B cell (primary cell): ENCODE results near the gene ABCB10. TPM values are rescaled to one million over a fixed set of nuclear protein-coding genes. Genes with fewer than 3 reads are reported as not detected.

Experiments
- ATAC-seq: fragments of 200-7000 bp; cut with Tn5 transposase; one replicate; pipeline ENCODE4 v1.10.0; 2021; ENCODE audit warnings: low read depth, mild to moderate bottlenecking, moderate number of reproducible peaks, moderate library complexity
- CTCF ChIA-PET: fragments of 350-600 bp; sonication (Branson Sonifier 250); formaldehyde crosslinking; loops from one replicate; lab custom pipeline; 2021; ENCODE audit warnings: antibody characterized with exemption, inconsistent platforms; lab: Charles Lee
- POLR2A ChIA-PET: fragments of 350-600 bp; sonication (Branson Sonifier 250); formaldehyde crosslinking; loops from one replicate; lab custom pipeline; 2021; ENCODE audit warnings: antibody characterized with exemption; lab: Charles Lee
- DNase-seq: peaks from one replicate; pipeline ENCODE4 v3.0.0; 2013
- H2AFZ ChIP-seq: 2 replicates; pipeline ENCODE4 v1.6.1; 2012; ENCODE audit warnings: mild to moderate bottlenecking, low read depth, low read length; ENCODE audit not compliant: insufficient read depth, poor library complexity, severe bottlenecking
- H3K27ac ChIP-seq, 2 donors: 1 replicate in 1 of 2; 2 replicates in 1 of 2; pipeline ENCODE4 v1.5.1; 2012 to 2013; ENCODE audit warnings: low read length in 2 of 2, mild to moderate bottlenecking in 2 of 2, moderate library complexity in 1 of 2
- H3K27me3 ChIP-seq, 4 experiments: fragments of 200-600 bp in 1 of 4; sonication (generic) in 1 of 4; replicated peaks in 1 of 4; 1 replicate in 2 of 4; 2 replicates in 2 of 4; pipeline versions ENCODE4 v1.6.1 to v1.7.0; 2013 to 2016; ENCODE audit warnings: low read length in 3 of 4, mild to moderate bottlenecking in 2 of 4, mixed read lengths in 1 of 4, moderate library complexity in 1 of 4; ENCODE audit not compliant: insufficient read depth in 4 of 4, control insufficient read depth in 3 of 4; ENCODE audit errors: control extremely low read depth in 1 of 4
- H3K36me3 ChIP-seq, 2 experiments: replicated peaks in 1 of 2; 1 replicate in 1 of 2; 2 replicates in 1 of 2; pipeline versions ENCODE4 v1.6.1 to v1.7.1; 2013; ENCODE audit warnings: low read length in 1 of 2; ENCODE audit not compliant: insufficient read depth in 2 of 2, control insufficient read depth in 1 of 2; ENCODE audit errors: control extremely low read depth in 1 of 2, extremely low read depth in 1 of 2
- H3K4me1 ChIP-seq, 2 donors: fragments of 200-600 bp in 1 of 2; sonication (generic) in 1 of 2; 1 replicate in 1 of 2; 2 replicates in 1 of 2; pipeline versions ENCODE4 v1.5.1 to v1.6.1; 2013 to 2017; ENCODE audit warnings: low read length in 2 of 2; ENCODE audit not compliant: control insufficient read depth in 2 of 2, insufficient read depth in 2 of 2
- H3K4me2 ChIP-seq: replicated peaks from 2 replicates; pipeline ENCODE3; 2012; ENCODE audit warnings: mild to moderate bottlenecking, low read depth, low read length; ENCODE audit not compliant: poor library complexity, severe bottlenecking
- H3K4me3 ChIP-seq, 5 experiments: fragments of 200-600 bp in 1 of 5; sonication (generic) in 1 of 5; 1 replicate in 3 of 5; 2 replicates in 2 of 5; pipeline versions ENCODE4 v1.5.1 to v1.7.0; 2011 to 2016; ENCODE audit warnings: low read length in 4 of 5, mild to moderate bottlenecking in 4 of 5, low read depth in 2 of 5, control low read depth in 1 of 5, moderate library complexity in 1 of 5; ENCODE audit not compliant: insufficient read depth in 1 of 5; ENCODE audit errors: control extremely low read depth in 1 of 5, extremely low read depth in 1 of 5
- H3K79me2 ChIP-seq: fragments of 200-600 bp; sonication (generic); one replicate; pipeline ENCODE4 v1.6.0; 2016; ENCODE audit warnings: low read length; ENCODE audit not compliant: control insufficient read depth, insufficient read depth
- H3K9ac ChIP-seq: fragments of 200-600 bp; sonication (generic); 2 replicates; pipeline ENCODE4 v1.6.1; 2017; ENCODE audit warnings: mild to moderate bottlenecking, low read length, moderate library complexity
- H3K9me3 ChIP-seq, 3 donors: one replicate each; pipeline versions ENCODE4 v1.6.1 to v1.7.1; 2013; ENCODE audit warnings: low read length in 2 of 3; ENCODE audit not compliant: control insufficient read depth in 2 of 3, insufficient read depth in 1 of 3; ENCODE audit errors: control extremely low read depth in 1 of 3
- H4K20me1 ChIP-seq: 2 replicates; pipeline ENCODE4 v1.6.0; 2012; ENCODE audit warnings: mild to moderate bottlenecking, low read length; ENCODE audit not compliant: insufficient read depth, control insufficient read depth, poor library complexity, severe bottlenecking
- H3K27ac Mint-ChIP-seq: one replicate; pipeline ENCODE4 v1.8.0; 2021; ENCODE audit warnings: mixed read lengths
- H3K27me3 Mint-ChIP-seq: one replicate; pipeline ENCODE4 v1.8.0; 2021; ENCODE audit warnings: mixed read lengths
- H3K4me1 Mint-ChIP-seq: one replicate; pipeline ENCODE4 v1.8.0; 2021; ENCODE audit warnings: mixed read lengths
- H3K4me3 Mint-ChIP-seq: one replicate; pipeline ENCODE4 v1.8.0; 2021; ENCODE audit warnings: mixed read lengths
- H3K9me3 Mint-ChIP-seq: one replicate; pipeline ENCODE4 v1.8.0; 2022; ENCODE audit warnings: mixed read lengths; ENCODE audit not compliant: insufficient read depth
- CTCF ChIP-seq: fragments of 200-600 bp; IDR thresholded peaks from one replicate; pipeline ENCODE4 v1.8.0; 2022; ENCODE audit warnings: antibody characterized with exemption, mild to moderate bottlenecking
- EZH2 ChIP-seq: IDR thresholded peaks from 2 replicates; pipeline ENCODE4 v1.6.1; 2012; ENCODE audit warnings: borderline replicate concordance, low read depth, mild to moderate bottlenecking, moderate library complexity, low read length; ENCODE audit not compliant: insufficient read depth, poor library complexity, severe bottlenecking
- WGBS: methylation state at CpG from one replicate; pipeline ENCODE4 v1.1.5; 2013; ENCODE audit warnings: missing lambda C conversion rate; ENCODE audit not compliant: insufficient coverage; 5-methylcytosine and 5-hydroxymethylcytosine counted together
- intact Hi-C: fragments of 100-400 bp; cut with micrococcal nuclease; formaldehyde crosslinking; loops from one replicate; pipeline ENCODE4 v1.10.0; 2022
- polyA plus RNA-seq: library from polyadenylated mRNA; depleted of rRNA; stranded (reverse); fragments of >200 nt; gene quantifications from 2 replicates; pipeline ENCODE4 v1.2.3, GENCODE V29; 2012
- total RNA-seq, 2 donors: library from RNA; stranded (reverse); fragments of 120-200 nt in 1 of 2; gene quantifications; 1 replicate in 1 of 2; 2 replicates in 1 of 2; pipeline versions ENCODE4 v1.2.3 to v1.2.4, GENCODE V29; 2013 to 2022

The ABCB10 gene
- total and polyA plus RNA-seq, 2 donors (not counting 1 experiment from before 2014, with no cell fraction given), result 6.5 to 18.6 TPM

DNA sequence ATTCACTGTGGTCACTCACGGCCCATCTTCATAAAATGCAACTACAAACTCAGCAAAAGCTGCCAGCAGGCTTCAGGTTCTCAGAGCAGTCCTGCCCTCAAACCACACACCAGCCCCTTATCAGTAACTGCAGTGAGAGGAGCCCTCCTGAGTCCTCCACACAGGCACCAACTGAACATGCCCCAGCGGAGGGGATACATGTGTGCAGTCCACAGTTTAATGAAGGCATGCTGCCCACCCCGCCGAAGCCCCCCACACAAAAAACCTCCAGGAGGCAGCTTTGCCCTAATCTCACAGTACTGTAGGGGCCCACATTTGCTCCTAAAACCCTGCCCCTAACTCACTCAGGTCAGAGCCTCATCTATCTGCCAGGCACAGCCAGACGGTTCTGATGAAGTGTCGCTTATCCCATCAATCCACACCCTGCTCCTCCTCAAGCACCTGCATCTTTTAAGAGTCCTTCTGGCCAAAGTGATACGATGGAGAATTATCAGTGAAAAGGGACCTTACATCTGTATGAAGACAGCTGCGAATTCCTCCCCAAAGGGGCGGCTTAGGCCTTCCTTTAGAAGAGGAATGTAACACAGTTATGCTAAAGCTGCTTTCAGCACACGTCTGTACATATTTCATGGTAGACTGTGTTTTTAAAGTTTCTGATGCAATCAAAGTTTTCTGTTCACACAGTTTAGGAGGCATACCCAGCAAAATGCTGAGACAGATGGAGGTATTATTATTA is 3.5 kb downstream of the ABCB10 start:
- ChIA-PET POLR2A (no interaction called here), CTCF (no interaction called here)
- TF ChIP-seq EZH2 (no peak), CTCF (no peak)
- WGBS, result 97% methylated on average over 9 of the region's 10 CpGs
- Histone ChIP-seq H3K4me1 (peaks cover 16 to 18% of the 10 kb centered on the region in 2 donors), H3K4me2 (no peak overlapping the region), H4K20me1 (peaks cover 21% of the 10 kb centered on the region), H3K4me3 (no peak overlapping the region), H2AFZ (no peak overlapping the region), H3K79me2 (peaks cover 55% of the 10 kb centered on the region), H3K36me3 (peaks cover 0 to 2% of the 10 kb centered on the region in 2 experiments), H3K9ac (no peak overlapping the region), H3K9me3 (no peaks in the 10 kb centered on the region), H3K27me3 (no peaks in the 10 kb centered on the region), H3K27ac (no peak overlapping the region)
- Mint-ChIP-seq H3K4me1 (peaks cover 38% of the 10 kb centered on the region), H3K9me3 (no peaks in the 10 kb centered on the region), H3K27me3 (no peaks in the 10 kb centered on the region), H3K4me3 (no peak overlapping the region), H3K27ac (no peak overlapping the region)
- DNase-seq, result no peak
- ATAC-seq, result no peak
- intact Hi-C loops, result loop anchor here (5.0 kb wide), 1 partner anchor 213 kb away; the partner anchor contains the start of gene CCSAP

- CTCF ChIA-PET, result no interaction called here
- Mint-ChIP-seq H3K4me1 (peaks cover 28% of the 10 kb centered on the region), H3K27ac (no peak overlapping the region), H3K9me3 (no peaks in the 10 kb centered on the region), H3K27me3 (no peaks in the 10 kb centered on the region), H3K4me3 (no peak overlapping the region)
- intact Hi-C loops, result no loop called here
- H3K9me3 ChIP-seq, result no peaks in the 10 kb centered on the region
- H3K27ac ChIP-seq, result no peak overlapping the region
- H3K9ac ChIP-seq, result no peak overlapping the region
- H3K4me1 ChIP-seq, result peaks cover 10 to 15% of the 10 kb centered on the region in 2 donors
- H3K27me3 ChIP-seq, result no peaks in the 10 kb centered on the region
- H2AFZ ChIP-seq, result no peak overlapping the region
- peaks cover 21% of the 10 kb centered on the region for H4K20me1 ChIP-seq
- no peak for DNase-seq
- H3K4me2 ChIP-seq, result no peak overlapping the region
- no peak for ATAC-seq
- TF ChIP-seq EZH2, result no peak
- no peak for TF ChIP-seq CTCF
- no peak overlapping the region for H3K4me3 ChIP-seq
- WGBS, result 96% methylated on average over 6 of the region's 7 CpGs
- H3K79me2 ChIP-seq, result peaks cover 67% of the 10 kb centered on the region
- peaks cover 2% of the 10 kb centered on the region in 2 experiments for H3K36me3 ChIP-seq
- POLR2A ChIA-PET, result no interaction called here
Measured at GRCh38 chr1:229553621-229554130, 4.8 kb downstream of the ABCB10 start.
